Fibroblast of lung (primary cell): ENCODE data around the gene MTR.

ENCODE experiments used
- EZH2 ChIP-seq: IDR thresholded peaks from 2 replicates; pipeline ENCODE4 v1.5.1; 2012; ENCODE audit warnings: low read length, control low read depth, mild to moderate bottlenecking; ENCODE audit errors: missing control alignments
- TF ChIP-seq, protein P1 (sequence below), 2 donors: IDR thresholded peaks in 1 of 2; conservative IDR thresholded peaks in 1 of 2; 1 replicate in 1 of 2; 2 replicates in 1 of 2; pipeline ENCODE4 v1.5.1; 2011 to 2012; ENCODE audit warnings: low read length in 2 of 2, control low read depth in 1 of 2, inconsistent platforms in 1 of 2, low read depth in 1 of 2, mild to moderate bottlenecking in 1 of 2

DNA sequence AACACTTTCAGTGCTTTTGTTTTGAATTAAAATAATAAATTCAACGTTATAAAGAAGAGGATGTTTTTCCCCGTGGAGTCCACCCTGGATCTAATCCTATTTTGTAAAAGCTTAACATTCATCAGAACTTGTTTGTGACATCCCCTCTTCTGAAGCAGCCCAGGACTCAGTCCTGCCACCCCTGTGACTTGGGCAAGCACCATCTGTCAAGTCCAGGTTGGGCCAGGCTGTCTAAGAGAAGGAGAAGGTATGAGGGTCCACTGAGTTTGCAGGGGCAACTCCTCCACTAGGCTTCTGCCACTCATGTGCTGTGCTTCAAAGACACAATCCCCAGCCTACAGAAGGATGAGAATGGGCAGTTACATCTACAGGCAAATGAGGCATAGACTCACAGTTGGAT, 149.5 kb downstream of the MTR start:
- TF ChIP-seq, protein P1, sequence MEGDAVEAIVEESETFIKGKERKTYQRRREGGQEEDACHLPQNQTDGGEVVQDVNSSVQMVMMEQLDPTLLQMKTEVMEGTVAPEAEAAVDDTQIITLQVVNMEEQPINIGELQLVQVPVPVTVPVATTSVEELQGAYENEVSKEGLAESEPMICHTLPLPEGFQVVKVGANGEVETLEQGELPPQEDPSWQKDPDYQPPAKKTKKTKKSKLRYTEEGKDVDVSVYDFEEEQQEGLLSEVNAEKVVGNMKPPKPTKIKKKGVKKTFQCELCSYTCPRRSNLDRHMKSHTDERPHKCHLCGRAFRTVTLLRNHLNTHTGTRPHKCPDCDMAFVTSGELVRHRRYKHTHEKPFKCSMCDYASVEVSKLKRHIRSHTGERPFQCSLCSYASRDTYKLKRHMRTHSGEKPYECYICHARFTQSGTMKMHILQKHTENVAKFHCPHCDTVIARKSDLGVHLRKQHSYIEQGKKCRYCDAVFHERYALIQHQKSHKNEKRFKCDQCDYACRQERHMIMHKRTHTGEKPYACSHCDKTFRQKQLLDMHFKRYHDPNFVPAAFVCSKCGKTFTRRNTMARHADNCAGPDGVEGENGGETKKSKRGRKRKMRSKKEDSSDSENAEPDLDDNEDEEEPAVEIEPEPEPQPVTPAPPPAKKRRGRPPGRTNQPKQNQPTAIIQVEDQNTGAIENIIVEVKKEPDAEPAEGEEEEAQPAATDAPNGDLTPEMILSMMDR (conservative IDR thresholded peaks at IDR 0.05 in 1 of 2, IDR thresholded peaks at IDR 0.05 in 1 of 2; ENCODE audit: low read depth in 1 of 2, low read length in 2 of 2) = no peak
- no peak for TF ChIP-seq EZH2
